ENCODE measurements around the gene AMIGO2.

DNA sequence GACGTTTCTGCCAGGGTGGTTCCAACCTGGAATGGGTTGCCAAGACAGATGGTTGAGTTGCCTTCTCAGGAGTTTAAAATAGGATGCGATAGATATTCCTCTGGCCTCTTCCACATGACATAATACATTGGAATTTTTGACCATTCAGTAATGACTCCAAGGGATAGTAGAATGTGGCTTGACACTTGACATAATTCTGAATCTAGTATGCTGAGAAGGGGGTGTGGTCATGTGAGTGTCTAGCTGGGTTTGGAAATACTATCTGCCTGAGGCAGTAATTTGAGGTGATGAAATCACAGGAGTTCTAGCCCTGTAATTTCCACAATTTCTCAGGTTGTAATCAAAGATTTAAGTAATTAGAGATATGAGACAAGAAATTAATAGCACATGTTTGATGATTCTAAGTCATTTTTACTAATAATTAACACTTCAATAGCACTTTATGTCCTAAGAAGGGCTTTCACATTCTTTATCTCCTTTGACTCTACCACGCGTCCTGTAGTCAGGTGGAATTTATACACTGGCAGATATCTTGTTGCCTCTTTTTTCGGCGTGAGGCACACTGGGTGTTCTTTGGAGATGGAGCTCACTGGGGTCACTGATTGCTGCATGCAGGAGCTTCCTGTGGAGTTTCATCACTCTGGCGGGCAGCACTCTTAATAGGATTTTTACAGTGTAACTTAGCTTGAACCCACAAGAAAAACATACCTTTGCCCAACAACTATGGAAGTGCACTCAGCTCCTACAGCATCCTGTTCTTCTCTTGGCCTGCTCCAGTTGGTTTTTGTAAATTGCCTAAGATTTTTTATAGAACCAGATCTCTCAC lies 3.2 kb upstream of the AMIGO2 start:
- TF ChIP-seq, protein P1, sequence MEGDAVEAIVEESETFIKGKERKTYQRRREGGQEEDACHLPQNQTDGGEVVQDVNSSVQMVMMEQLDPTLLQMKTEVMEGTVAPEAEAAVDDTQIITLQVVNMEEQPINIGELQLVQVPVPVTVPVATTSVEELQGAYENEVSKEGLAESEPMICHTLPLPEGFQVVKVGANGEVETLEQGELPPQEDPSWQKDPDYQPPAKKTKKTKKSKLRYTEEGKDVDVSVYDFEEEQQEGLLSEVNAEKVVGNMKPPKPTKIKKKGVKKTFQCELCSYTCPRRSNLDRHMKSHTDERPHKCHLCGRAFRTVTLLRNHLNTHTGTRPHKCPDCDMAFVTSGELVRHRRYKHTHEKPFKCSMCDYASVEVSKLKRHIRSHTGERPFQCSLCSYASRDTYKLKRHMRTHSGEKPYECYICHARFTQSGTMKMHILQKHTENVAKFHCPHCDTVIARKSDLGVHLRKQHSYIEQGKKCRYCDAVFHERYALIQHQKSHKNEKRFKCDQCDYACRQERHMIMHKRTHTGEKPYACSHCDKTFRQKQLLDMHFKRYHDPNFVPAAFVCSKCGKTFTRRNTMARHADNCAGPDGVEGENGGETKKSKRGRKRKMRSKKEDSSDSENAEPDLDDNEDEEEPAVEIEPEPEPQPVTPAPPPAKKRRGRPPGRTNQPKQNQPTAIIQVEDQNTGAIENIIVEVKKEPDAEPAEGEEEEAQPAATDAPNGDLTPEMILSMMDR (IDR thresholded peaks at IDR 0.05) = no peak
- TF ChIP-seq POLR2A (IDR thresholded peaks at IDR 0.05) = no peak
